ENCODE results near the gene OR10K2. TPM values are rescaled to one million over a fixed set of nuclear protein-coding genes. Genes with fewer than 3 reads are reported as not detected.
"Not testable (repeated sequence)": the region's sequence is repeated elsewhere in the genome, so short reads cannot be mapped to it uniquely, and the experiment has no call there.

Gene OR10K2
- total RNA-seq, 2 donors from 2014 or later: not detected

GRCh38 chr1:158393476-158393875 lies 32.6 kb downstream of the OR10K2 start:
- H3K9me3 ChIP-seq: no peaks in the 10 kb centered on the region
- H3K27ac ChIP-seq: no peak overlapping the region
- no peaks in the 10 kb centered on the region for H3K36me3 ChIP-seq
- no peak overlapping the region for H3K4me3 ChIP-seq
- no peaks in the 10 kb centered on the region for H3K4me1 ChIP-seq
- DNase-seq (ENCODE audit: low spot score): no peak
- no peaks in the 10 kb centered on the region for H3K27me3 ChIP-seq
- TF ChIP-seq, protein P1, sequence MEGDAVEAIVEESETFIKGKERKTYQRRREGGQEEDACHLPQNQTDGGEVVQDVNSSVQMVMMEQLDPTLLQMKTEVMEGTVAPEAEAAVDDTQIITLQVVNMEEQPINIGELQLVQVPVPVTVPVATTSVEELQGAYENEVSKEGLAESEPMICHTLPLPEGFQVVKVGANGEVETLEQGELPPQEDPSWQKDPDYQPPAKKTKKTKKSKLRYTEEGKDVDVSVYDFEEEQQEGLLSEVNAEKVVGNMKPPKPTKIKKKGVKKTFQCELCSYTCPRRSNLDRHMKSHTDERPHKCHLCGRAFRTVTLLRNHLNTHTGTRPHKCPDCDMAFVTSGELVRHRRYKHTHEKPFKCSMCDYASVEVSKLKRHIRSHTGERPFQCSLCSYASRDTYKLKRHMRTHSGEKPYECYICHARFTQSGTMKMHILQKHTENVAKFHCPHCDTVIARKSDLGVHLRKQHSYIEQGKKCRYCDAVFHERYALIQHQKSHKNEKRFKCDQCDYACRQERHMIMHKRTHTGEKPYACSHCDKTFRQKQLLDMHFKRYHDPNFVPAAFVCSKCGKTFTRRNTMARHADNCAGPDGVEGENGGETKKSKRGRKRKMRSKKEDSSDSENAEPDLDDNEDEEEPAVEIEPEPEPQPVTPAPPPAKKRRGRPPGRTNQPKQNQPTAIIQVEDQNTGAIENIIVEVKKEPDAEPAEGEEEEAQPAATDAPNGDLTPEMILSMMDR (IDR thresholded peaks at IDR 0.05): no peak

DNA sequence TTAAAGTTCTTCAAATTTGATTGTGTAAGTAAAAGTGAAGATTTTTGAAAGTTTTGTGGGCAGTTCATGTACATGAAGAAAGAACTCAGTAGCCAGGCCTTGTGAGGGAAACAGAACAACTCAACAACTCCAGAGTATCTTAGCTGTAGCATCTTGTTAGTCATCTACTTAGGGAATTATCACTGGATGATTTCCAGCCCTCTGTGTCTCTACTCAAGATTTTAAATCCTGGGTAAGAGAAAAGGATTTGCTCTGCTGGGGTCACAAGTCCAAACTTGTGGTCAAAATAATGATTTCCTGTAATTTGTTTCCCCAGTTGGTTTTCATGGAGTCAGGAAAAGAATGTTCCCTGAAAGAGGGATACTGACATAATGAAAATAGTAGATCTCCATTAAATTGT lies 34.9 kb downstream of the OR10K2 start:
- no peaks in the 10 kb centered on the region for H3K9me3 ChIP-seq
- no peak for DNase-seq (ENCODE audit: low spot score)
- TF ChIP-seq, protein P1 (IDR thresholded peaks at IDR 0.05): no peak
- H3K27me3 ChIP-seq: no peaks in the 10 kb centered on the region
- H3K27ac ChIP-seq: no peak overlapping the region
- no peaks in the 10 kb centered on the region for H3K4me1 ChIP-seq
- H3K4me3 ChIP-seq: no peak overlapping the region
- H3K36me3 ChIP-seq: no peaks in the 10 kb centered on the region

DNA sequence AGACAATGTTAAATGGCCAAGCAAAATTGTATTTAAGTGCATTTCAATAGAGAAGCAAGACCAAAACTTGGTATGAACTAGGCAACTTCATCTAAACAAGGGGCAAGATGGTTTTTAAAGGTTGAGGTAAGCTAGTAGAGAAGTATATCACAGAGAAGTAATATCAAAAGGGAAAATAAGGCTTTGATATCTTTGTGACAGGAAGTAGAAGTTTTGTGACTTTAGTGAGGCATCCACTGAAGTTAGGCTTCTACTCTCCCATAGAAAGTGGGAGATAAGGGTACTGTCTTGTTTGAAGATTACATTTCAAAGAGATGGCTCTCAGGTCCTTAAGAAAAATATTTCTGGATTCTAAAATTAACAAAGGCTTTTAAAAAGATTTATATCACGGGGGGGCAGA lies 35.7 kb downstream of the OR10K2 start:
- Histone ChIP-seq H3K9me3 (no peaks in the 10 kb centered on the region), H3K27ac (no peak overlapping the region), H3K4me3 (no peak overlapping the region), H3K27me3 (no peaks in the 10 kb centered on the region), H3K4me1 (no peaks in the 10 kb centered on the region), H3K36me3 (no peaks in the 10 kb centered on the region)
- TF ChIP-seq, protein P1 (IDR thresholded peaks at IDR 0.05): no peak
- no peak for DNase-seq (ENCODE audit: low spot score)

GRCh38 chr1:158374860-158375259 lies 51.2 kb downstream of the OR10K2 start:
- no peak for DNase-seq (ENCODE audit: low spot score)
- H3K4me1 ChIP-seq: no peaks in the 10 kb centered on the region
- H3K27ac ChIP-seq: no peak overlapping the region
- TF ChIP-seq, protein P1 (IDR thresholded peaks at IDR 0.05): no peak
- no peak overlapping the region for H3K4me3 ChIP-seq
- H3K9me3 ChIP-seq: peaks cover 0 to 26% of the 10 kb centered on the region in 2 donors
- no peaks in the 10 kb centered on the region for H3K36me3 ChIP-seq
- no peaks in the 10 kb centered on the region for H3K27me3 ChIP-seq

DNA sequence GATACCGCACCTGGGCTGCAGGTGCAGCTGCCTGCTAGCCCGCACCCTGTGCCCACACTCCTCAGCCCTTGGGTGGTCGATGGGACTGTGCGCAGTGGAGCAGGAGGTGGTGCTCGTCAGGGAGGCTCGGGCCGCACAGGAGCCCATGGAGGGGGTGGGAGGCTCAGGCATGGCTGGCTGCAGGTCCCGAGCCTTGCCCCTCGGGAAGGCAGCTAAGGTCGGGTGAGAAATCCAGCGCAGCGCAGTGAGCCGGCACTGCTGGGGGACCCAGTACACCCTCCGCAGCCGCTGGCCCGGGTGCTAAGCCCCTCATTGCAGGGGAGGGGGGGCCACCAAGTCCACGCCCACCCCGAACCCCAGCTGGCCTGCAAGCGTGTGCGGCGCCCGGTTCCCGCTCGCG lies 51.9 kb downstream of the OR10K2 start:
- not testable (repeated sequence) for H3K4me3 ChIP-seq; H3K4me1 ChIP-seq; DNase-seq (ENCODE audit: low spot score); H3K27ac ChIP-seq; H3K27me3 ChIP-seq; H3K36me3 ChIP-seq
- peaks cover 0 to 22% of the 10 kb centered on the region in 2 donors for H3K9me3 ChIP-seq

DNA sequence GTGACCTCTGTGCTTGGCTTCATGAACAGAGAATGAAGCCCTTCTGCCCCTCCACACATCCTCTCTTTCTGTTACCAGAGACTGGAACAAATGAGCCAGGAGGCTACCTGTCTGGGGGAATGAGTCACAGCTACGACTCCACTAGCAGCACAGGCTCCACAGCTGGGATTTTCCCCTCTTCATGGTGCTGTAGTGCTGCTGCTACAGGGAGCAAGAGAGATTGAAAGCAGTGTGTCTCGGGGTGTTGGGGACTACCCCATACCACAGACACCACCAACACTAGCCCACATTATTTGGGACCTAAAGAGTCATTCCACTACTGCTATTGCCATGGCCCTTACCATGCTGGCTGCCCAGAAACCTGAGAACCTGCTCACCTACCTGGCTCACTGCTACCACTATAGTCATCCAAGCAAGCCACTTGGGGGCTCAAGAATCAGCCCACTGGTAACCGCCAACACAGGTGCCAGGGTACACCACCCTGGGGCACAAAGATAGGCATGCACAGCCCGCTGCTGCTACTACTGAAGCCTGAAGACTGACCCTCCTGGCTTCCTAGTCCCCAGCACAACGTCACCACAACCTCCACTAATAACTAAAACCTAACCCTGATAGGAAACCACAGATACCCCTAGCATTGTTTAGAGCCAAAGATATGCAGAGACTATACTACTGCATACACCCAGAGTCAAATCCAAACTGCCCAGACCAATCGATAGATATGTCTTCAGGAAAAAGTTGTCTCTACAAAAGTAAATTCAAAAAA lies 54.7 kb downstream of the OR10K2 start:
- TF ChIP-seq, protein P1 (IDR thresholded peaks at IDR 0.05): no peak
- H3K27ac ChIP-seq: no peak overlapping the region
- H3K27me3 ChIP-seq: no peaks in the 10 kb centered on the region
- H3K36me3 ChIP-seq: no peaks in the 10 kb centered on the region
- H3K4me3 ChIP-seq: no peak overlapping the region
- no peak for DNase-seq (ENCODE audit: low spot score)
- no peaks in the 10 kb centered on the region for H3K4me1 ChIP-seq
- H3K9me3 ChIP-seq: peaks cover 0 to 22% of the 10 kb centered on the region in 2 donors

Other genes with a start within 250 kb of the OR10K2 start
- gene CD1D, start 245.3 kb downstream of the OR10K2 start, total RNA-seq: 1 to 10 TPM in 1 of 2 donors, under 1 TPM in 1; 0.48 to 2.0 TPM
- gene CD1A, start 171.8 kb downstream of the OR10K2 start, total RNA-seq: not detected
- gene CD1C, start 136.3 kb downstream of the OR10K2 start, total RNA-seq: under 1 TPM; 0.31 to 0.44 TPM
- not detected for gene CD1B, start 94.7 kb downstream of the OR10K2 start, total RNA-seq
- under 1 TPM in 1 of 2 donors, not detected in 1; 0.39 TPM for gene CD1E, start 72.3 kb downstream of the OR10K2 start, total RNA-seq
- not detected for gene OR10T2, start 26.8 kb downstream of the OR10K2 start, total RNA-seq
- not detected for gene OR10K1, start 35.6 kb upstream of the OR10K2 start, total RNA-seq
- not detected for gene OR10R2, start 46.0 kb upstream of the OR10K2 start, total RNA-seq
- gene OR6Y1, start 128.2 kb upstream of the OR10K2 start, total RNA-seq: not detected
- not detected for gene OR6P1, start 144.3 kb upstream of the OR10K2 start, total RNA-seq
- gene OR10X1, start 153.7 kb upstream of the OR10K2 start, total RNA-seq: not detected
- gene OR10Z1, start 179.0 kb upstream of the OR10K2 start, total RNA-seq: not detected

All from right atrium auricular region (tissue), 2 donors.